ENCODE measurements around the gene ESRRA.
A peak's percentile ranks its signal among the peaks of the same experiment; 100 is the strongest.

The ESRRA gene

GRCh38 chr11:64269540-64270220 lies 35.6 kb upstream of the ESRRA start:
- TF ChIP-seq CTCF (conservative IDR thresholded peaks at IDR 0.05; ENCODE audit: low read depth, low read length) = no peak
- H4K20me1 ChIP-seq (ENCODE audit: insufficient read depth) = no peaks in the 10 kb centered on the region
- H3K4me1 ChIP-seq (ENCODE audit: low read depth, poor library complexity, severe bottlenecking) = peaks cover 14% of the 10 kb centered on the region
- peak overlapping the region; percentile 86 for H3K9ac ChIP-seq
- H3K36me3 ChIP-seq (ENCODE audit: insufficient read depth) = no peaks in the 10 kb centered on the region
- H3K27ac ChIP-seq = peak overlapping the region; percentile 87
- H3K79me2 ChIP-seq (ENCODE audit: insufficient read depth, low read depth) = no peaks in the 10 kb centered on the region
- peak overlapping the region; percentile 68 for H2AFZ ChIP-seq (ENCODE audit: low read depth)
- H3K4me2 ChIP-seq = peak overlapping the region; percentile 86
- H3K4me3 ChIP-seq (IDR thresholded peaks at IDR 0.05; ENCODE audit: insufficient read depth, low read depth, low read length) = no peak overlapping the region
- H3K27me3 ChIP-seq (ENCODE audit: insufficient read depth, low read depth) = no peaks in the 10 kb centered on the region

DNA sequence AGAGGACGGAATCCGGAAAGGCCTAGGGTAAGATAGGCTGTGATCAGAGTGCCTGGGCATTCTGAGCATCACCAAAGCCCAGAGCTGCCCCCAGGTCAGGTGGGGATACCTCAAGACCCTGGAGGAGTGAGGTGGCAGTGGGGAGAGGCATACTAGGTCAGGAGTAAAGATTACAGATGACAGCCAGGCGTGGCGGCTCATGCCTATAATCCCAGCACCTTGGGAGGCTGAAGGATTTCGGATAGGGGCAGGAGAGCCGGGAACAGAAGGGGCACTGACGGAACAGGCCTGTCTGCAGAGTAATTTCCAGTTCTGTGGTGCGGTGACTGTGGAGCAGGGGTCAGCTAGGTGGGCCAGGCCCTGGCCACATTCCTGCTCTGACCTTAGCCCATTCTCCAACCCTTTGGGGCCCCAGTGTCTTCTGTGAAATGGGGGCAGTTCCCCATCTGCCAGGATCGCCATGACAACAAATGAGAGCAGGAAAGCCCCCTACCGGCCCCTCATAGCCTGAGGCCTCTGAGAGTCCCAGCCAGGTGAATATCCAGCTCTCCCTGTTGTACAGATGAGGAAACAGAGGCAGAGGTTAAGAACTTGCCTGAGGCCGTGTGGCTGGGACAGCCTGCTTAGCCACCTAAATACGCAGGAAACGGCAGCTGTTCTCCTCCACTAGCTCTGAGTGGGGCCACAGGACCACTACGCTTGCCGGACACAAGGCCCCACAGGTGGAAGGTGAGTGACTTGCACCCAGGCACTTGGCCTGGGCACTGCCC lies 30.1 kb upstream of the ESRRA start:
- no peak overlapping the region for H3K9ac ChIP-seq

GRCh38 chr11:64275841-64276240 lies 29.5 kb upstream of the ESRRA start:
- no peaks in the 10 kb centered on the region for H3K27me3 ChIP-seq (ENCODE audit: insufficient read depth, low read depth)
- H3K79me2 ChIP-seq (ENCODE audit: insufficient read depth, low read depth) = no peaks in the 10 kb centered on the region
- H3K36me3 ChIP-seq (ENCODE audit: insufficient read depth) = no peaks in the 10 kb centered on the region
- no peak for TF ChIP-seq CTCF (conservative IDR thresholded peaks at IDR 0.05; ENCODE audit: low read depth, low read length)
- H3K4me1 ChIP-seq (ENCODE audit: low read depth, poor library complexity, severe bottlenecking) = peaks cover 6% of the 10 kb centered on the region
- H4K20me1 ChIP-seq (ENCODE audit: insufficient read depth) = no peaks in the 10 kb centered on the region
- no peak overlapping the region for H2AFZ ChIP-seq (ENCODE audit: low read depth)
- no peak overlapping the region for H3K27ac ChIP-seq
- no peak overlapping the region for H3K4me3 ChIP-seq (IDR thresholded peaks at IDR 0.05; ENCODE audit: insufficient read depth, low read depth, low read length)
- no peak overlapping the region for H3K9ac ChIP-seq
- no peak overlapping the region for H3K4me2 ChIP-seq

More for the DNA sequence above, 30.1 kb upstream of the ESRRA start:
- no peak overlapping the region for H3K27ac ChIP-seq
- H3K4me2 ChIP-seq = no peak overlapping the region
- H3K79me2 ChIP-seq (ENCODE audit: insufficient read depth, low read depth) = no peaks in the 10 kb centered on the region
- H3K27me3 ChIP-seq (ENCODE audit: insufficient read depth, low read depth) = no peaks in the 10 kb centered on the region
- no peaks in the 10 kb centered on the region for H3K36me3 ChIP-seq (ENCODE audit: insufficient read depth)
- H3K4me3 ChIP-seq (IDR thresholded peaks at IDR 0.05; ENCODE audit: insufficient read depth, low read depth, low read length) = no peak overlapping the region
- no peak for TF ChIP-seq CTCF (conservative IDR thresholded peaks at IDR 0.05; ENCODE audit: low read depth, low read length)
- no peak overlapping the region for H2AFZ ChIP-seq (ENCODE audit: low read depth)
- H4K20me1 ChIP-seq (ENCODE audit: insufficient read depth) = no peaks in the 10 kb centered on the region
- peaks cover 6% of the 10 kb centered on the region for H3K4me1 ChIP-seq (ENCODE audit: low read depth, poor library complexity, severe bottlenecking)

- H3K27ac ChIP-seq = no peak overlapping the region
Observed at GRCh38 chr11:64276653-64277431, 28.5 kb upstream of the ESRRA start.

More at GRCh38 chr11:64276653-64277431, 28.5 kb upstream of the ESRRA start:
- no peaks in the 10 kb centered on the region for H4K20me1 ChIP-seq (ENCODE audit: insufficient read depth)
- H2AFZ ChIP-seq (ENCODE audit: low read depth) = no peak overlapping the region
- TF ChIP-seq CTCF (conservative IDR thresholded peaks at IDR 0.05; ENCODE audit: low read depth, low read length) = no peak
- H3K4me1 ChIP-seq (ENCODE audit: low read depth, poor library complexity, severe bottlenecking) = peaks cover 4% of the 10 kb centered on the region
- H3K79me2 ChIP-seq (ENCODE audit: insufficient read depth, low read depth) = no peaks in the 10 kb centered on the region
- H3K36me3 ChIP-seq (ENCODE audit: insufficient read depth) = no peaks in the 10 kb centered on the region
- no peak overlapping the region for H3K9ac ChIP-seq
- no peak overlapping the region for H3K4me3 ChIP-seq (IDR thresholded peaks at IDR 0.05; ENCODE audit: insufficient read depth, low read depth, low read length)
- H3K4me2 ChIP-seq = no peak overlapping the region
- H3K27me3 ChIP-seq (ENCODE audit: insufficient read depth, low read depth) = no peaks in the 10 kb centered on the region
